Endometrium (tissue), 2 donors: ENCODE results near the gene TRPC6.

Source experiments
- FAIRE-seq: peaks from 2 replicates; lab custom pipeline; 2012; peaks lifted over from hg19 to GRCh38; lab: Jason Lieb, UNC
- donor health status: control.
- donor health status: control.

TRPC6 gene

DNA sequence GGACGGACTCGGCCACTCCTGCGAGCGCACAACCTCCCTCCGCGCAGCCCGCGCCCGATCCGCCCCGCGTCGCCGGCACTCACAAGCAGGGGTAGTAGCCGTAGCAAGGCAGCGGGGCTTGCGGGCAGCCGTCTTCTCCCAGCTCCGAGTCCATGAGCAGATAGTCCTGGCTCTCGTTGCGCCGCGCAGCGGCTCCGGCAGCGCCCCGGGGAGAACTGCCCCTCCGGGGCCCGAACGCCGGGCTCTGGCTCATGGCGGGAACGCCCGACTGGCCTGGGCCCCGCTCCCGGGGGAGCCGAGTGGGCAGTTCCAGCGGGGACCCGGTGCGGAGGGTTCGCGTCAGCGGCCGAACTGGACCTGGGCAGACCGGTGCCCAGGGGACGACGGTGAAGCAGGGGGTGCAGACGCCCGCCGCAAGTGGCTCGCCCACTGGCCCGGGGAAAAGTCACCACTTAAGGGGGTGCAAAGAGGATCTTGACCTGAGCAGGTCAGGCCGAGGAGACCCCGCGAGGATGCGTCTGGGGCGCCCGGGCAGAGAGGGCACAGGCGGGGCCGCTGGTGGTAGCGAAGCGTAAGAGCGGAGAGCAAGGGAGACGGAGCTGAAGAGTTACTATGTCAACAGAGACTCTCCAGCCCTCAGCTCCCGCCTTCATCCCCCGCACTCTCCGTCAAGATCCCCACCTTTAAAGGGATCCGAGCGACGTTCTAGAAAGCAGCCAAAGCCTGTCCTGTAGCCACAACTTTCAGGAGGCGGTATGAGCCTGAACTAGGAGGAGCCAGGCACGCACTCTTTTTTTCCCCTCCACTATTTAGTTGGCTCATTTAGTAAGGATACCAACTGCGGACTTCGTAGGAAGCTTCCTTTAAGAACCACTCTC lies at the start of gene TRPC6:
TRPC6 (minus strand) TSS at position 757 of the 878 bp plus-strand sequence; CDS start at position 253, 504 bp downstream.
- FAIRE-seq: peak; percentile 41

DNA sequence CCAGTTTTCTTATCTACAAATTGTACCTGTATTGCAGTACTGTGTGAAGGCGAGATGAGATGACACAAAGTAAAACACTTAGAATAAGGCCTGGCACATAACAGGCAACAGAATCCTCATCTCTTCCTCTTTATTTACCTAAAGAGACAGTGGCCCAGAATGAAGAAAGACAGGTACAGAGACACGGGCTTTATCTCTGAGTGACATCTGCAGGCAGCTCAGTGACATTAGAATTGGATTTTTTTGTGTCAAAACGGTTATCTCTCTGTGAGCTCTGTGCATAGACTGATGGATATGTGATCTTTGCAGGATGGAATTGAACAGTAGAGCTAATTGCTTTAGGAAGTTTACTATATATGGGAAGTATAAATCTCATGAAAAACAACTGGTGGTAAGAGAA lies 36.2 kb upstream of the TRPC6 start:
- no peak for FAIRE-seq

DNA sequence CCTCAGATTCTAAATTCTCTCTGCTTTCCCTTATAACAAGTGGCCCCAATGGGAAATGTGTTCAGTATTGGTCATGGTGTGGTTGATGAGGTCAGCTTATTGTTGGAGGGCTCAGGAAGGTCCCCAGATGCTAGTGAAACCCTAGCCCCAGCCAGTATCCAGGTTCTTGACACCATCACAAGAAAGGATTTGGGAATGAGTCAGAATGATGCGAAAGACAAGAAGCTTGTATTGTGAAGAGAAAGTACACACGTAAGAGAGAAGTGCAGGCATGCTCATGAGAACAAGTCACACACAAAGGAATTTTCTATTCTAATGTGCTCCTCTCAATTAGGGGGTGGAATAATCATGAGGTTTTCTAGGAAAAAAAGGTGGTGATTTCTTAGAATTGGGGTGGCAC lies 34.9 kb upstream of the TRPC6 start:
- no peak for FAIRE-seq

DNA sequence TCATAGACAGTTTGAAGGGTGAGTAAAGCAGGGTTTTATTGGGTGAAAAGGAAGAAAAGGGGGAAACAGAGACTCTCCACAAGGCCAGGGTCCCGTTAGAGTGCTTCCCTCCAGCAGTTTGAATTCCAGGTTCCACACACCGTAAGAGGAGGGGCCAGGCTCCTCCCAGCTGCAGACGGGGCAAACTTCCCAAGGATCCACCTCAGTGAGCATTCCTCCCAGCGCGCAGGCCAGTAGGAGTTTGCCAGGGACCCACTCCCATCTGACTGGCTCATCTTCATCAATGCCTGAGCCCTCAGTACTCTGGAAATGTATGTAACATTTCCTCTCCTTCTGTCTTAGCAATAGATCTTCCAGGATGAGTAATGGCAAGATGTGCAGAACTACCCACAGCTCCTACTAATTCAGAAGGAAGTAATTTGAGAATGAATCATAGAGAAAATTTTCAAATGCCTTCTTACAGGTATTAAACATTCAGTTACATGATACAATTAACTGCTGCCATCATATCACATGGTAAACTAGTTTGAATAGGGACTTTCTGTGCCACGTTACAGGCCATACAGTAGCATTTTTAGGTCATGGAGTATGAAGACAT lies 34.0 kb upstream of the TRPC6 start:
- no peak for FAIRE-seq

DNA sequence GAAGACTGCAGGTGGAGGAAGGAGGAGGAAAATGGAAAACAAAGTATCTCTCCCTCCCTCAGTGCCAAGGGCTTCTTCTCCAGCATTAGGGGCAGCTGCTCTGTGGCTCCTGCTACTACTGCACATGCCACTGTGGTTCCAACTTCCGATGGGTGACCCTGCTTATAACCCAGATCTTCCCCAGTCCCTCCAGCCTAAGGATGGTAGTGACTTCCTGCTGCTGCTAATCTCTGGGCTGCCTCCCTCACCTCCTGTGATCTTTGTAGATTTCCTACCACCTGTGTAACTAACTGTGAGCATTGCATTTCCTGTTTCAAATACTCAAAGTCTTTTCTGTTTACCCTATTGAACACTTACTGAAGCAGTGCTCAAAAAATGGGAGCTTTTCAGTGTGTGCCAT lies 28.7 kb upstream of the TRPC6 start:
- FAIRE-seq: no peak

DNA sequence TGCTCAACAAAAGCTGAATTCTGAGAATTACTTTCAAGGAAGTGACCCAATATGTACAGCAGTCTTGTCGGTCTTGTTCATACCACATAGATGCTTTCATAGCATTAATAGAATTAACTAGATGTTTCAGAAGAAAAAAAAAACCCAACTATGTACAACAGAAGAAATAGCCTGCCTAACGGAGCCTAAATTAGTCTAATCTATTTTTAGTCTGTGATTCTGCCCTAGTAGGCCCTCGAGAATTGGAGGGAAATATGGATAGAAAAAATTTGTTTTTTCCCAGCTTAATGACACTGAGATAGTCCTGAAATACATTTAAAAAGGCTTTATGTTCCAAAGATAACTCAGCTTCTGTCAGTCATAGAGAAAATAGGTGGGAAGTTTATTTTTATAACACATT lies 17.1 kb upstream of the TRPC6 start:
- FAIRE-seq: no peak

DNA sequence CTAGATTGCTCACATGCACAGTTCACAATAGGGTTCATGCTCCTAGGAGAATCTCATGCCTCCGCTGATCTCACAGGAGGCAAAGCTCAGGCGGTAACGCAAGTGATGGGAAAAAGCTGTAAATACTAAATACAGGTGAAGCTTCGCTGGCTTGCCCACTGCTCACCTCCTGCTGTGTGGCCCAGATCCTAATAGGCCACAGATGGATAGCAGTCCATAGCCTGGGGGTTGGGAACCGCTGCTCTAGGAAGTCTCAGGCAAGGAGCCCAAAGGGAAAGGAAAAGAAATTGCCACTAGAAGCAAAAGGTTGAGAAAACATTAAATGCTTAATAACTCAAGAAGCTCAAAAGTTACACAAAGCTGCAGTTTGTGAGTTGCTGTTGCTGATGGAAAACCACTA lies 3.2 kb upstream of the TRPC6 start:
- FAIRE-seq: no peak

DNA sequence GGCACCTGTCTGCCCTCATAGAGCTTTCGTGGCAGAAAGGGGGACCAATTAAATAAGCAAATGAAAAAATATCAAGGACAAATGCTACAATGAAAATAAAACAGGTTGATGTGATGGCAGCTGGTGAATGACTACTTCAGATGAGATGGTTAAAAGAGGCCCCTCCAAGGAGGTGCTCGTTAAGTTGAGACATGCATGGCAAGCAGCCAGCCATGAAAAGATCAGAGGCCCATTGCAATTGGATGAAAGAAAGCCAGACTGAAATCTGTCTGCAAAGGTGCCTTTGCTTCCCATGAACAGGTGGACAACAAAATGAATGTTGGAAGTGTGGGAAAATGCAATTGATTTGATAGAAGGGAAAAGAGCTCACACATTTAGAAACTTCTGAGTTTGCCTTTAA lies 848 bp upstream of the TRPC6 start:
- no peak for FAIRE-seq

DNA sequence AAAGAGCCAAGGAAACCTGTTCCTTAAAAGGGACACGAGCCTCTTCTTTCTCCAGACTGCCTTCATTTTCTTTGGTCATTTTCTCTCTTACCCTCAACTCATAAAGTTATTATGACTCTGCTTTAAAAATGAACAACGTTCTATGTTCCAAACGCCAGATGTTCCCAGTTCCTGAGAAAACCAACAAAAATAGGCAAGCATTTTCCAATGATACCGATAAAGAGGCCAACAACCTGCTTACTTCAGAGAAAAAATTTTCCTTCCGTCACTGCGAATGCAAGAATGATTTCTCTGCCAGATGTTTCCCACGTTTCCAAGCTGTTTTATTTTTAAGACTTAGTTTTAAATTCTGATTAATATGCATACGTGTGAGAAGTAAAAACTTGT lies 315 bp upstream of the TRPC6 start:
- FAIRE-seq: peak; percentile 23

DNA sequence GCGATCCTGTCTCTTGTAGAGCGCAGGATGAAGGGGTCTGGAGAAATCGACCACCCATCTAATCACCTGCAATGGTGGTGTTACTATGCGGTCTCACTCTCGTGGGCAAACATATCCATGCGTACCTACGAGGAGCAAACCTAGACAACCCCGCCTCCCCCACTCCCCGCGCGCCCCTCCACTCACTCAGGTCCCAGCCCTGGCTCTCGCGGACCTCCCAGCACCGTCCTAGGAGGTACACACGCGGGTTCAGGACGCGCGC lies 887 bp downstream of the TRPC6 start:
- FAIRE-seq: no peak

DNA sequence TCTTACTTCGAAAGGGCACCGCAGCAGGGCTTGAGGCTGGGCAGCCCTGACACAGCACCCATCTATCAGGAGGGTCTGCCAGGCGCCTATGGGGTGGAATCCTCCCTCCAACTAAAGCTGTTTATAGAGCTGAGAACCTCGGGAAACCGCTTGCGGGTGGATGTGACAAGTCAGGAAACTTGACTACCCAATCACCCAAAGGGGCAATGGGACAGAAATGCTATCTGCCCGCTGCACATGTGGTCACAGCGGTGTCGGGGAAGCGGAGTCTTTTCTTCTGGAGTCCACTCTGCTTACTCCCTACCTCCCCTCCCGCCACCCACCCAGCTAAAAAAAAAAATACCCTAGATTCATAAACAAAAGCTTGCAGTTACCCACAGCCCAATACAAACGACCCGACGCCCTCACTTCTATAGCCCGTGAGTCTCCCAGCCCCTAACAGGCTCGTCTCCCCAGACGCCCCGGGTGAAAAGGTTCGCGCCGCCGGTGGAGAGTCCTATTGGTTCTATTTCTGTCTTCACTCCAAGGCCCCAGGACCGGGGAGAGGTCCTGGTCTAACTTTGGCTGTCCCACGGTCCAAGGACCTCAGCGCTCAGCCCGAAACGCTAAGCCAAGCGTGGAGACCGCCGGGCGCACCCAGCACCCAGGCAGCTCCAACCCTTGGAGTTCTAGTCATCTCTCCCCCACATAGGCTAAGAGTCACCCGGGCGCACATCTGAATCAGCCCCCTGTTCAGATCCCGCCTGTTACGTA lies 1.4 kb downstream of the TRPC6 start:
- FAIRE-seq: no peak

DNA sequence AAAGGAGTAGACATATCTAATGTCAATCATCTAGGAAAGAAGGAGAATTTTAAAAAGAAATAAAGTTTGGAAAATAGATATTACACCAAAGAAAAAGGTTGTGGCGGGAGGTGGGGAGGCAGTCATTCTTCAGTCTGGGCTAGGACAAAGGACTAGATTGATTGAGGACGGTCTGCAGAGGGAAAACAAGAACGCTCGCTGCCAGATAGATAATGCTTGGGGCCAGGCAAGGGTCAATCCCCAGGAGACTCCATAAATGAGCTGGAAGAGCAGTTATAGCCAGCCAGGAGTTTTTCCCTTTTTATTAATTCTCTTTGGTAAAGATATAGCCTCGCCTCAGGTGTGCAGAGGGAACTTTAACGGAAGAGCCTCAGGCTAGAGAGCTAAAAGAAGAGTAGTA lies 6.3 kb downstream of the TRPC6 start:
- FAIRE-seq: no peak

DNA sequence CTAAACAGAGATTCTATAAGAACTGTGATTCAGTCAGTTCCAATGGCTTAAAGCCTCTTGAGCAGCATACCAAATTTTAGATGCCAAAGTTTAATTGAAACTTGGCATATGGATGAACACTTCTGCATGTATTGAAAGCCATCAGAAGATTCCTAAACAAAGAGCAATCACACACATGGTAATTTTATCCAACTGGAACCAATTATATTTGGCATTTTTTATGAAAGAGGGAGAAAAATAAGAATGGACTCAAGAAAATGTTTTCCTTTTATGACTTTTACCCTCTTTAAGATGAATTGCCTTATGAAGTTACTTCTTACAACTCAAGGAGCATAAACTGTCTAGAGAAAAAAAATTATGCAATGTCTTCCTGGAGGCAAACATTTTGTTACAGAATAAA lies 7.4 kb downstream of the TRPC6 start:
- FAIRE-seq: no peak

DNA sequence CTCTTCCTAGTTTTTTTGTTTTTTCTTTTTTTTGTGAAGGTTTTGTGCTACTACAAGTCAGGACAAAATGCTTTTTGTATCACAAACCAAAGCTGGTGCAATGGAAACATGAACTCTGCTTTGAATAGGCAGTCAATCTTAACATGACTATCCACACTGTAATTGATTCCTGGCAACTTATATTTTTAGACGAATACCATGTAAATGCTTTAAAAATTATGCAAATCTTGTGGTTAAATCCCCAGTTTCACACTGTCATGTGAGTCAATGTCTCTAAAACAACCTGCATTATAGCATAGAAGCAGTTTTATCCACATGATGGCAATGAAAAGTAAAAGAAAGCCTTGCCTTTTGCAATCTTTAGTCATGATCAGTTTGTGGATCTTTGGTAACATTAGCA lies 8.9 kb downstream of the TRPC6 start:
- no peak for FAIRE-seq

DNA sequence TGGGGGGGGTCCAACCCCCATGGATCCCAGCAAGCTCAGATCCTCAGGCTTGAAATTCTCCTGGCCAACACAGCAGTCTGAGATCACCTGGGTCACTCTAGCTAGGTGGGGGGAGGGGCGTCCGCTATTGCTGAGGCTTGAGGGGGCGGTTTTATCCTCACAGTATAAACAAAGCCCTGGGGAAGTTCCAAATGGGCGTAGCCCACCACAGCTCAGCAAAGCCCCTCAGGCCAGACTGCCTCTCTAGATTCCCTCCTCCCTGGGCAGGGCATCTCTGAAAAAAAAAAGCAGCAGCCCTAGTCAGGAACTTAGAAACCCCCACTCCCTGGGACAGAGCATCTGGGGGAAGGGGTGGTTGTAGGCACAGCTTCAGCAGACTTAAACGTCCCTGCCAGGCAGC lies 16.7 kb downstream of the TRPC6 start:
- no peak for FAIRE-seq

DNA sequence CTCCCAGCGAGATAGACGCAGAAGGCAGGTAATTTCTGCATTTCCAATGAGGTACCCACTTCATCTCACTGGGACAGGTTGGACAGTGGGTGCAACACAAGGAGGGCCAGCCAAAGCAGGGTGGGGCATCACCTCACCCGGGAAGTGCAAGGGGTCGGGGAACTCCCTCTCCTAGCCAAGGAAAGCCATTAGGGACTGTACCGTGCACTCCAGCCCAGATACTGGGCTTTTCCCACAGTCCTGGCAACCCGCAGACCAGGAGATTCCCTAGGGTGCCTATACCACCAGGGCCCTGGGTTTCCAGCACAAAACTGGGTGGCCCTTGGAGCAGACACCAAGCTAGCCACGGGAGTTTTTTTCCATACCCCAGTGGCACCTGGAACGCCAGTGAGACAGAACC lies 17.2 kb downstream of the TRPC6 start:
- no peak for FAIRE-seq

DNA sequence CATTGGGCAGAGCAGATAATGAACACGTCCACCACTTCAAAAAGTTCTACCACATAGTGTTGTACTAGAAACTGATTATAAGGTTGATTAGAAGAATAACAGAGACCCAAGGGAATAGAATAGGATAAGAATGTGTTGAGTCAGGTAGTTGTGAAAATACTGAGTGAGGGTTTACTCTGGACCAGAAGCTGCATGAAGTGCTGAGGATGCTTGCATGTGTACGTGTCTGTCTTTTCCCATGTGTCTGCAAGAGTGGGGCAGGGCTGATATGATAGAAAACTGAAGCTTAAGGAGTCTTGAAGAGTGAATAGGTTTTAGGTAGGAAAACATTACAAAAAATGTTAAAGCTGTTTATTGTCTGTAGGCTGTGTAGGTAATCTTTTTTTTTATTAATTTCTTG lies 20.6 kb downstream of the TRPC6 start:
- FAIRE-seq: no peak

DNA sequence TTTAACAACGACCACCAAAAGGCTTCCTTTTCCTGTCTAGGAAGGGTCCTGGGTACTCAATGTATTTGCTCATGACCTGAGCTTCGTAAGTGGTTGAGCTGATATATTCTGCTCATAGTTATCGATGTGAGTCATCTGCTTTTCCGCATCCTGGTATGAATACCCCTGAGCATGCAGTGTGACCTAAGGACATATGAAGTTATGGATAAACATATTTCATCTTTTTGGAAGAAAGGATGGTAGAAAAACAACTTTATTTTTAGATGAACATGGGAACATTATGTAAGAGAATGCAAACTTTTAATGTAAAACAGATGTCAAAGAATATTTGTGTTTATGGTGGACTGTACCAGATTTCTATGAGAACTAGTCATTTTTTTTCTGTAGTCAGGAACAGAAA lies 28.4 kb downstream of the TRPC6 start:
- peak; percentile 84 for FAIRE-seq

DNA sequence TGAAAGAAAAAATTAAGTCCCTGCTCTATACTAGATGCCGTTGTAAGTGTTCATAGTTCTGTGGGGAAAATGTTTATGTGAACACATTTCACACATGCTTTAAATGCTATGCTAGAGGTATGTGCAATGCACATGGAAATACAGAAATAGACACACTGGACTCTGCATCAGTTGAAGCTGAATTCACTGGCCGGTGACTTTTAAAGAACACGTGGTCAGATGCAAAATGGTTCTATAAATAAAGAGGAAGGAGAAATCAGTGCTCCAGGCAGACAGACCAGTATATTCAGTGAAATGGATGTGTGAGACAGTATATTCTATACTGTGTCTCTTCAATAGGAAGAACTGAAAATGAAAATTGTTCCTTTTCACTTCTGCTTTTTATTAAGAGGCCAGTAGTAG lies 29.9 kb downstream of the TRPC6 start:
- no peak for FAIRE-seq

DNA sequence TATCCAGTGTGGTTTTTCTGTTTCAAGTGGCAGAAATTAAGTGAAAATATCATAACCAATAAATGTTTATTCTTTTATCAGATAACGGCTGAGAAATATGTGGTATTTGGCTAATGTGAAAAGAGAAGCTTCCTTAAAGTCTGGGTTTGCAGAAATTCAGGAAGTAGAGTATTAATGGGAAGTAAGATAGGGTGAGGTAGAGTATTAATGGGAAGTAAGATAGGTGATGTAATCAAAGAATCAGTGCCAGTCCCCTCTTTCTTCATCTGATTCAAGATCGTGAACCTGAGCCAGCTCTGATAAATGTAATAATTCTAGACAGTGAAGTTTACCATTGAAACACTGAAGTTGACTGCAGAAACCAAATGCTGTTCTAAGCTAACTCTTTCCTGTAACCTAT lies 30.9 kb downstream of the TRPC6 start:
- FAIRE-seq: no peak

DNA sequence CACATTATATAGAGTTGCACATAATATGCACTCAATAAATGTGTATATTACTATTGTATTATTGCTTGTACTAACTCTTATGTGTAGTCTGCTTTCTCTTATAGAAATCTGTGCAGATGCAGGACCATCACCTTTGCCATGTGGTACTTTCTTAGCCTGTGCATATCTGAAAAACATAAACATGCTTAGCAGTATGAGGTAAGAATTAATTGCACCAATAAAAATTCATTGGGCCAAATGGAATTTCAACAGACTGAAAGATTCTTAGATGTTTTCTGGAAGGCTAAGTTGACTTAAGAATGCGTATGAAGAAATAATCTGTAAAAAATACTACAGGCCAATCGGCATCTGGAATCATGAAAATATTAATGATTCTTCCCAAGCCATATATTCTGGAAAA lies 55.3 kb downstream of the TRPC6 start:
- no peak for FAIRE-seq

DNA sequence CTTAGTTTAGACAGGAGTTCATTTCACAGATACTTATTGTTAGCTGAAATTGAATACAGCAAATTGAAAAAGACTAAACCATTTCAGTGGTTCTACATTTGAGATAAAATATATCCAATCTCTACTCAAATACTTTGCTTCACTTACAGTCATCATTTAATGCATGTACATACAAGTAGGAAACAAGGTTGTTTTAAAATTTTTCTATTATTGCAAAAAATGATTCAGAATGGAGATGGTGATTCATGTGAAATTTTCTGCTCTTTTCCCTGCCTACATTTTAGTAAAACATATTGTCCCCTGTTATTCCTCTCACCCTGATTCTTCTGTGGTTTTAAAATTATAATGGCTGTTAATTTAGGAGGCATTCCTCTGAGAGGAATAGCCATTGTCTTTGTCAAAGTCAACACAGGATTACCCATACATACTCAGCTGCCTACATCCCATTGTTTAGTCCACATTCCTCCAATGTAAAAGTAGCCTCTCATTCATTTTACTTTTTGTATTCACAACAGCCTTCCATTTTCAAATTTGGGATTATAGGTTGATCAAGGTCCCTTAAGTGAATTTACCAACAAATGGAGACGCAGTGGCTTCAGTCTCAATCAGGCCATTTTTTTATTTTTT lies 60.1 kb downstream of the TRPC6 start:
- no peak for FAIRE-seq

DNA sequence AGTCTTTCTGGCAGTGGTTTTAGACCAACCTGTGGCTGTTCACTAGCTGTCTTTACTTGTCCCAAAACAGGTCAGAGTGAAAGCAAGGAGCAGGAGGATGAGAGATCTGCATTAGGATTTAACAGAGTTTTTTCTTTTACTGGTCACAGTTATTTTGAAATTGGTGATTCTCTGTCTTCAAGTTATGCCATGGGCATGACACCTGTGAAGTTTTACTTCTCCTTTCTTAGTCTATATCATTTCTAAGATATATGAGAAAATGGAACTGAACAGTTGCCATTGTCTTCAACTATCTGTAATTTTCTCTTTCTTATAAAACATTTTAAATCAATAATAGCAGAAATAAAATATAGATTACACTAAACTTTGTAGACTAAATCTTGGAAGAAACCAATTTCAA lies 60.6 kb downstream of the TRPC6 start:
- FAIRE-seq: no peak
